Stimulated activated CD8-positive, alpha-beta memory T cell treated with anti-CD3 and anti-CD28 coated beads, Interleukin-15, amount 100 ng/mL, for 1 hour (primary cell): Measurements from ENCODE around the gene COQ6.
"Not testable (repeated sequence)": the region's sequence is repeated elsewhere in the genome, so short reads cannot be mapped to it uniquely, and the experiment has no call there.

Experiments
- DNase-seq: peaks from one replicate; pipeline ENCODE4 v3.0.0-alpha.2; 2020; ENCODE audit warnings: low read depth

The COQ6 gene

DNA sequence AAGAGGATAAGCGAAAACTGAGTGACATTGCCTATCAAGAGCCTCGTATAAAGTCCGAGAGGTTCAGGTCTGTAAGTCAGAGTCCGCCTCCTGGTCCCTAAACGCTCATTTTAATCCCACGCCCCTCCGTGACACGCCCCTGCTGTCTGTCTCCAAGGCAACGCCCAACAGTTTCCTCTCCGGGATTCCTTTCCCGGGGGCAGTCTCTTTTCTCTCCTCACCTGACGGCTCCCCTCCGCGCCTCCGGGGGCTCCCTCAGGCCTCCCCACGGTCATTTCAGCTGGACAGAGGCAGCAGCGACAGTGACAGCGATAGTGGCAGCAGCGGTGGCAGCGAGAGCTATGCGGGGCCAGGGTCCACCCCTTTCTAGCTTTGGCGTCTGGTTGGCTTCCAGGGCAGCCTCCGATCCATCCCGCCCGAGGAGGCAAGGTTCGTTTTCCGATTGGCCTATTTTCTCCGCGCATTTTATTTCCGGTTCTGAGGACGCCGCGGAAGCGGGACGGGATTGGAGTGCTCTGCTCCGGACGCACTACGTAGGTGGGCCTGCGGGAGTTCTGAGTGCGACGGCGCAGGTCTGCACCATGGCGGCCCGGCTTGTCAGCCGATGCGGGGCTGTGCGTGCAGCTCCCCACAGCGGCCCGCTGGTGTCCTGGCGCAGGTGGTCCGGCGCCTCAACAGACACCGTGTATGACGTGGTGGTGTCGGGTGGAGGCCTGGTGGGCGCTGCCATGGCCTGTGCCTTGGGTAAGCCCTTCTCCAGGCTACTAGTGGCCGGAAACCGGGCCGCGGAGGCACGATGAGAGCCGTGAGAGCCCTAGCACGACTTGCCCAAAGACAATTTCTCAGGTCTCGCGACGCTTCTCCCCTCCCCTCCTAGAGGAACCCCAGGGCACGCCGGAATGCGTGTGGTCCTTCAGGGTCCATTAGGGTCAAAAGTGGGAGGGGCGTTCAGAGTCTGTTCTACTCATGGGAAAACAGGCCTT, at the start of gene COQ6, which contains the start of gene FAM161B:
TSS of gene COQ6 (plus strand) at position 551 of the 983 bp plus-strand sequence. CDS start at position 582, 31 bp downstream.
TSS of gene FAM161B (minus strand) at position 343 of the 983 bp plus-strand sequence. CDS start at position 275, 68 bp downstream.
- DNase-seq: peak; percentile 79

DNA sequence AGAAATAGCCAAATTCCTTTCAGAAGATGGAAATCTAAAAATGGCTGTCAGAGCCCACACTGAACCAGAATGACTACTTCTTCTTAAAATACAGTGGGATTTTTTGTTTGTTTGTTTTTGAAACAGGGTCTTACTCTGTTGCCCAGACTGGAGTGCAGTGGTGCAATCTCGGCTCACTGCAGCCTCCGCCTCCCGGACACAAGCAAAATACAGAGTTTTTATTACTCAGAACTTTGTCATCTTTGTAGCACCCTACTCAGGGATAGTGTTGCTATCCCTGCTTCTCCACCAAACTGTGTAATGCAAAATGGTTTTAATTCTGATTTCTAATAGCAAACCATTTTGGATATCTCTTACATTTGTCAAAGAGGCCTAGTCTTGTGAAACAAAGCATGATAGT, 47.1 kb upstream of the COQ6 start:
- DNase-seq: no peak

DNA sequence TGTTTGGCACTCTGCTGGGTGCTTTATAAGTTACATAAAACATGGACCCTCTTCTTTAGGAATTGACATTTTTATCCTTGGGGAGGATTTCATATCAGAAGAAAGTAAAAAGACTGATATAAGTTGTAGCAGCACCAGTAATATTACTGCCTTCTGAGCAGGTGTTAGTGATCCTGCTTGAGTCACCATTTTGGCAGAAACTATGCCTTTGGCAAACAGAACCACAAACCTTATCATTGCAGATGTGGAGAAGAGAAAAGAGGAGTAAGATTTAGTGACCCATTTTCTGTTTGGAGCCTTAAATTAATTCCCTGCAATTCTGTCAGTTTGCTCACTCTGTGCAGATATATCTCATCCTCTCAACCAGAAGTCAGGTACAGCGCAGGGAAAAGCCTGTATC, 40.4 kb upstream of the COQ6 start:
- no peak for DNase-seq

DNA sequence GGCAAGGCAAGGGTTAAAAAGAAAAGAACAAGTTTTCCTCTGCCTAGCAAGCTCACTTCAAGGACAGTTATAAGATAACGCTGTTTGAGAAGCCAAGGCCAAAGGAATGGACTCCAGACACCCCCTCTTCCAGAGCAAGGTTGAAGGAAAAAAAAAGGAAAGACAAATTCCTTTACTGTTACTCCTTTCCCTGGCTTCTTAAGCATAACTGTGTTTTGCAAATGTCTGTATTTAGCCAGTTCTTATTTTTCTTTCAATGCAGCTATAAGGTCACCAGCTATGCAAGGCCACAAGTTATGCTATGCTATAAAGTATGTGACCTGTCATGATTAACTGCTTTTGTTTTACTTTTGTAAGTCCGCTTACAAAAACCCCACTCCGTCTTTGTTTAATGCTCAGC, 36.8 kb upstream of the COQ6 start:
- DNase-seq: no peak

DNA sequence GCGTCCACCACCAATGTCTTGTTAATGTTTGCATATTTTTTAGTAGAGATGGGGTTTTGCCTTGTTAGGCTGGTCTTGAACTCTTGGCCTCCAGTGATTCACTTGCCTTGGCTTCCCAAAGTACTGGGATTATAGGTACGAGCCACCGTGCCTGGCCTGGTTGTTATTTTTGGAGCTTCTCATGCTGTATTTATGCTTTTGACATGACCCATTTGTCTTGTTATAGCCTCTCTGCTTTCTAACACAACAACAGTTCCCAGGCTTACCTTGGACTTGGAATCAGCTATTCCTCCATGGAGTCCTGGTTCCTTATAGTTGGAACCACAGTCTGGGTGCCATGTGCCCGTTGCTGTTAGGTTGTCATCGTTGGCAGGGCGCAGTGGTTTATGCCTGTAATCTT, 33.8 kb upstream of the COQ6 start:
- DNase-seq: no peak

DNA sequence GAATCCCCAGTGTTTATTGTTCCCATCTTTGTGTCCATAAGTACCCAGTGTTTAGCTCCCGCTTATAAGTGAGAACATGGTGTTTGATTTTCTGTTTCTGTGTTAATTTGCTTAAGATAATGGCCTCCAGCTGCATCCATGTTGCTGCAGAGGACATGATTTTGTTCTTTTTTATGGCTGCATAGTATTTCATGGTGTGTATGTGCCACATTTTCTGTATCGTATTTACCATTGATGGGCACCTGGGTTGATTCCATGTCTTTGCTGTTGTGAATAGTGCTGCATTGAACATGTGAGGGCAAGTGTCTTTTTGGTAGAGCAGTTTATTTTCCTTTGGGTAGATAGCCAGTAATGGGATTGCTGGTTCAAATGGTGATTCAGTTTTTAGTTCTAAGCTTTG, 30.6 kb upstream of the COQ6 start:
- DNase-seq: not testable (repeated sequence)

DNA sequence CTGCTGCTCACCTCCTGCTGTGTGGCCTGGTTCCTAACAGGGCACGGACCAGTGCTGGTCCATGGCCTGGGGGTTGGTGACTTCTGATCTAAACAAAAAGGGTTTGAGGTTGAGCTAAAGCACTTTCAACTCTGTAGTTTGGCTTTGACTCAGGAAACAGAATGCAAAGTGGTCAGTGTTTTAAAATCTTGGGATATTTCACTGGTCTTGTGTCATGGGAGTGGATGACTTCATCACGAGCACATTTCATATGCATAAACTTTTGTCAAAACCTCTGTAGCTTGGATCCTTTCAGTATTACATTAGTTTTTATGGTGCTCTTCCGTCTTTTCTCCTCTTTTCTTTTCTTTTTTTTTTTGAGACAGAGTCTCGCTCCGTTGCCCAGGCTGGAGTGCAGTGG, 25.8 kb upstream of the COQ6 start:
- DNase-seq: no peak

DNA sequence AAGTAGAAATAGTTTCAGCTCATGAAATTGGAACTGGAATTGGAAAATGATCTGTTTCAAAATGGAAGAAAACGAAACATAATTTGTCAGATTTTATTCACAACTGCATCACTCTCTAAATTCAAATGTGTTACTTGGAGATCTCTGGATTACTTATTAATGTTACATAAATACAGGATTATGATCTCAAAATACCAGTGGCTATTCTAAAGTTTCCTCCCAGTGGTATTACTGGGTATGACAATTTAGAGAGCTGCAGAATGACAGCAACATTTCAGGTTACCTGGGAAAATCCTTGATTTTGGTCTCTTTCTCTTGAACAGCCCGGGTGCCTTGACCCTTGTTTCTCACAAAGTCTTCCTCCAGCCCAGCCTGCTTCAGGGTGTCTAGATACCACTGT, 14.4 kb upstream of the COQ6 start:
- no peak for DNase-seq

DNA sequence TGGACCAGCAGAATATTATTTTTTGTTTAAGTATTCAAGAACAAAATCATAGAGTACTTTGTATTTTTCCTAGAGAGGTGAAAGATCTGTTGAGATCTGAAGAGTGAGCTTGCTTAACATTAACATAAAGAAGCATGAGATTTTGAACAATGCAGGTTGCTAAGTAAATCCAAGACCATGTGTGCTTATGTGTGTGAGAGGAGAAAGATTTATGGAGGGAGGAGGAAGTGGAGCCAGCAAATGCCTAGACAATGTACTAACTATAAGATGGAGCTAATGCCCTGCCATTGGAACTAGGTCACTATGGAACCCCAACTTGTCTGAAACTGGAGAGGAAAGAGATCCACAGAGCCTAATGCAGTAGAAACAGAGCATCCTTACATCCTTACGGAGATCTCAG, 13.6 kb upstream of the COQ6 start:
- no peak for DNase-seq

DNA sequence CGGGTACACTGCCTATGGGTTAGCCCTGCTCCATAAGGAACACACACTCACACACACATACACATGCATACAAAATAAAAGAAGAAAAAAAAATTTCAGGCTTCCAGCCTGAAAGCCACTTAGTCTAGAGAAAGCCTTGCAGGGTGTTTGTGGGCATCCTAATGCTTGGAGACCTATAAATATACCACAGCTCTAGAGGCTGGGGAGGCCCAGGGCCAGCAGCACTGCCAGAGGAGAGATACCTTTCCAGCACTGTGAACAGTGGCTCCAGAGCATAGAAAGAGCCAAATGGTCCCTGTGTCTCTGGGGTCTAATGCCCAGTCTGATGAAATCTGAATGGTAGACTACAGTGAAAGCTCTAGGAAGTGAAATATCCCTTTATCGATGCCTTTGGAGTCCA, 13.1 kb upstream of the COQ6 start:
- DNase-seq: no peak

DNA sequence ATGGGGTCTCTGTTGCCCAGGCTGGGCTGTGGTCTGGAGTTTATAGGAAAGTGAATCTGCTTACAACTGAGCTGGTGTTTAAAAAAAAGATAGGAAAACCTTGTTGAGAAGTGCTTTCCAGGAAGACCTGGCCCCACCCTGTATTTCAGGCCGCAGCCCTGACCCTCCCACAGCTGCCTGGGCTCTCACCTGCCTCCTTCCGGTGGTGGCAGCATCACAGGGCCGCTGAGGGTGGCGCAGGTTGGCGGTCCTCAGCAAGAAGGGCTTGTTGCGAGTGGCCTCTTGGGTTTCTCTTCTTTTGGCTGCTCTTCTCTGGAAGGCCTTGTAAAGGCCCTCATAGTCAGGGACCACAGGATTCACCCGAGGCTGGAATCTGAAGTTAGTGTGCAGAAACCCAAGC, 7.9 kb upstream of the COQ6 start:
- DNase-seq: no peak

DNA sequence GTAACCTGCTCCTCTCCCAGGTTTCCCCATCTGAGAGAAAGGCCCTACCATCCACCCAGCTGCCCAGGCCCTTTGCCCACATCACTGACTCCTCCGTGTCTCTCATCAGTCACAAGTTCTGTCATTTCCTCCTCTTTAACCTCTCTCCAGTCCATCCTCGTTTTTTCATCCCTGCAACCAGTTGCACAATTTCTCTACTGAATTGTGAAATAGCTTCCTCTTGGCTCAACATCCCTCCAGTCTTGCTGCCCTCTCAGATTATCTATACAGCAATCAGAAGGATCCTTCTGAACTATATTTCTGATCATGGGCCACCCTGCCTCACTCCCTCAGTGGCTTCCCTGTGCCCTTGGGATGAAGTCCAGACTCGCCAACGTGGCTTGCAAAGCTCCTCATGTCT, 7.0 kb upstream of the COQ6 start:
- no peak for DNase-seq

DNA sequence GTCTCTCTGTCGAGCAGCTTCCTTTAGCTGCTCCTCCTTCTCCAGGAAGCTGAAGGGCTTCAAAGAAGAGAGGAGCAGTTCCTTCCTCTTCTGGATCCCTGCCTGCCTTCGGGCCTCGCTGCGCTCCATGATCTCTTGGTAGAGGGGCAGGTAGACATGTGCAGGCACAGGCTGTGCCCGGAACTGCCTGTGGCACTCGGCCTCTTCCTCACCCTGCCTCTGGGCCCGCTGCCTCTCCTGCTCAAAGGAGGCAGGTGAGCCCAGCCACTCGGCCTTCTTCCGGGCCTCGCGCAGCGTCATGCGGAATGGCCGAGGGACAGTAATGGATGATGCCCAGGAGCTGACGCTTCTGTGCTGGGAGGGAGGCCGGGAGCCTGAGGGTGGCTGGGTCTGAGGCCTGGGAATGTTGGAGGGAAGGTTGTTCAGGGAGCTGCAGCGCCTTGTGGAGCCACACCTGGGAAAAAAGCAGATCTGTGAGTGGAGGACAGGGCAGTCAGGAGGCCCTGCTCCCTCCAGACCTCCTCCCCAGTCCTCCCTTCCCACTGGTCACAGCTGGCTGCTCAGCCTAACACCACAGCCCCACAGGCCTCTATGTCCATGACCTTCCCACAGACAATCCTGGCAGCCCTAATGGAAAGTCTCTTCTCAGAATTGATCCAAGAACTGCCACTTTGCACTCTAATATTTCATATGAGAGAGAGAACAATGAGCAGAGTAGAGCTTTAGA, 5.5 kb upstream of the COQ6 start:
- DNase-seq: no peak

DNA sequence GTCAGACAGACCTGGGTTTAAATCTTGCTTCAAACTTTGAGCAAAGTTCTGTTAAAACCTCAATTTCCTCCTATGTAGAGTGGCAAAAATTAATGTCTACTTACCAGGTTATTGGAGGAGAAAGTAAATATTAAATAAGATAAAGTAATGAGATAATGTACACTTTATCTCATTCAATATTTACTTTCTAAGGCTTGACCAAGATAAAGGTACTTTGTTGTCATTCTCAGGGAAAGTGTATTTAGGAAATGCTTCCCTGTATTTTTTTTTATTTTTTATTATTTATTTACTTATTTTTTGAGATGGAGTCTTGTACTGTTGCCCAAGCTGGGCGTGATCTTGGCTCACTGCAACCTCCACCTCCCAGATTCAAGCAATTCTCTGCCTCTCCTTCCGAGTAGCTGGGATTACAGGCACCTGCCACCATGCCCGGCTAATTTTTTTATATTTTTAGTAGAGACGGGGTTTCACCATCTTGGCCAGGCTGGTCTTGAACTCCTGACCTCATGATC, 4.9 kb upstream of the COQ6 start:
- no peak for DNase-seq

DNA sequence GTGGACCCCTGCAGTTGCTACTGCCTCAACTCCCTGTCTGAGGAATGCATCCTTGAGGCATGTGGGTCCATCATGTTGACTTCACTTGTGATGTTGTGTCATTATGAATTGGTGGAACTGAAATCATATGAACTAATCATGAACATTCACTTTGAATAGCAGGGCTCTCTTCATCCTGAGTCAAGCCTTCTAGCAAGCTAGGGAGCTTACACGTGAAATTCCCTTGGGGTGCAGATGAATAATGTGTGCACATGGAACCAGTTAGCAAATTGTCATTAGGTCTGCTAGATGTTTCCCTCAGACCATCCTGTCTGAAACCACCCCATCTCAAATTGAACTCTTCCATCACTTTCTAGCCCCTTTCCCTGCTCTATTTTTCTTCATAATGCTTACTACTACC, 3.6 kb downstream of the COQ6 start:
- no peak for DNase-seq

DNA sequence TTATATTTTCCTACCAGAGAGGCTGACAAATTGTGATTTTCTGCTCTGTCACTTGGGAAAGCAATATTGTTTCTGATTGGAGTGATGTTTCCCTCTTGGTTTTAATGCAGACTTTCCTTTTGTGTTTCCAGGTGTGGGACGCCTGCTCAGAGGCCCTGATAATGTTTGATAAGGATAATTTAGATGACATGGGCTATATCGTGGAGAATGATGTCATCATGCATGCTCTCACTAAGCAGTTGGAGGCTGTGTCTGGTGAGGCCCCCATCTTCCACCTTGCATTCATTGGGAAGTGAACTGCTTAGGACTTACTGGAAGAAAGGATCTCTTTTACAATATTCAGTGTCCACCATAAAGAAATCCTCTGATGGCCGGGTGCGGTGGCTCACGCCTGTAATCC, 5.6 kb downstream of the COQ6 start:
- no peak for DNase-seq

DNA sequence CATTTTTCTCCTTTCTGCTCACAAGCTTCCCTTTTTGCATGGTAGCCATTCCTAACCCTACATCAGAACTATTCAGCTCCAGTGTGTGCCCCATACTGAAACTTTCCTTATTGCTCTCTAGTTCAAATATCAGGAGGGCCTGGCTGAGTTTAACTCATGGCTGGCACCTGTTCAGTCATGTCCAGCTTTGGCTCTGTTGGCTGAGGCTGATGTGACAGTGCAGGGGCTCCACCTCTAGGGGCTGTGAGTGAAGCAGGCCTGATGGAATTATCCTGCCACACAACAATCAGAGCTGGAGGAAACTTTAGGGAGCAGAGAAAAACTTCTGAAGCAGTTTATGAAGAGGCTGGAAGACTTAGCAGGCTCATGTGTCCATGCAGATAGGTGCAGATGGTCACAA, 8.5 kb downstream of the COQ6 start:
- no peak for DNase-seq

DNA sequence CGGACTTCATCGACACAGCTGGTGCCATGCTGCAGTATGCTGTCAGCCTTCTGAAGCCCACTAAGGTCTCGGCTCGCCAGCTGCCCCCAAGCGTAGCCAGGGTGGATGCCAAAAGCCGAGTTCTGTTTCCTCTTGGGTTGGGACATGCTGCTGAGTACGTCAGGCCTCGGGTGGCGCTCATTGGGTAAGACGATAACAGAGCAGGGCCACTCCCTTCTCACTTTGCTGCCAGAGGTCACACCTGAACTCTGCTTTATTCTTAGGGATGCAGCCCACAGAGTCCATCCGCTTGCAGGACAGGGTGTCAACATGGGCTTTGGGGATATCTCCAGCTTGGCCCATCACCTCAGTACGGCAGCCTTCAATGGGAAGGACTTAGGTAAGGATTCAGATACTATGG, 11.1 kb downstream of the COQ6 start:
- DNase-seq: no peak

DNA sequence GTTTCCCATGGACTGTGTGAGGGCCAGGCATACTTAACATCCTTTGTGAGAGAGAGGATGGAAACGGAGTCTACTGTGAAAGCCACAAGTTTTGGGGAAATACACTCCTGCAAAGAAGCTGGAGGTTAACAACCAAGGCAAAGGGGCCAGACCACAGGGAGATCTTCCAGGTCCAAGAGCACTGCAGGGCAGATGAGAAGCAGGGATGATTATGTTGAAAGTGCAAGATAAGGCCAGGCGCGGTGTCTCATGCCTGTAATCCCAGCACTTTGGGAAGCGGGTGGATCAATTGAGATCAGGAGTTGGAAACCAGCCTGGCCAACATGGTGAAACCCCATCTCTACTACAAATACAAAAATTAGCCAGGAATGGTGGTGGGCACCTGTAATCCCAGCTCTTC, 15.1 kb downstream of the COQ6 start:
- DNase-seq: no peak

DNA sequence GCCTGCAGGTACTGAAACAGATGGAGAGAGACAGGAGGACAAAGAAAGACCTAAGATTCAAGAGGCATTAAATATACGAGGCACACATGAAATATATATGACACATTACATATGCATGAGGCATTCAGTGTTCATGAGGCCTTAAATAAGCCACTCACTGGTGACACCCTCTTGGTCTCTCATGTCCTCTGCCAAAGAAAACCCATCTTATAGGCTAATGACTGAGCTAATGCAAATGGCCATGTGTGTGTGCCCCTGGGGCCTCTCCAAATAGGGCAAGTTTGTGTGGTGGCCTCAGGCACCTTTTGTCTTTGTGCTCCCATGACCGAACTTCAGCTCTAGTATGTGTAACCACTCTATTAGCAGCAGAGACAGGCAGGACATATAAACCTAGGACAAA, 18.8 kb downstream of the COQ6 start:
- DNase-seq: no peak

DNA sequence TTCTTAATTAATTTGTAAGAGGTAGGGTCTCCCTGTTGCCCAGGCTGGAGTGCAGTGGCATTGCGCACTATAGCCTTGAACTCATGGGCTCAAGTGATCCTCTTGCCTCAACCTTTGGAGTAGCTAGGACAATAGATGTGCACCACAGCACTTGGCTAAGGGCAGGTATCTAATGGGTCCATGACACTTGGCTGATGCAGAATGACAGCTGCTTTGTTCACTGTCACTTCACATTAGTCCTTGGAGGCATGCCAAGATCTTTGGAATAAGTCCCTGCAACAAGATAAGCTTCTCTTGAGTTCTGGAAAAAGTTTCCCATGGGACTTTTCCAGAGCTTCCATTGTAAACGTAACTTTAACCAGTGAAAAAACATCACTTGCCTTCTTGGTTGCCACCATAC, 23.4 kb downstream of the COQ6 start:
- no peak for DNase-seq

DNA sequence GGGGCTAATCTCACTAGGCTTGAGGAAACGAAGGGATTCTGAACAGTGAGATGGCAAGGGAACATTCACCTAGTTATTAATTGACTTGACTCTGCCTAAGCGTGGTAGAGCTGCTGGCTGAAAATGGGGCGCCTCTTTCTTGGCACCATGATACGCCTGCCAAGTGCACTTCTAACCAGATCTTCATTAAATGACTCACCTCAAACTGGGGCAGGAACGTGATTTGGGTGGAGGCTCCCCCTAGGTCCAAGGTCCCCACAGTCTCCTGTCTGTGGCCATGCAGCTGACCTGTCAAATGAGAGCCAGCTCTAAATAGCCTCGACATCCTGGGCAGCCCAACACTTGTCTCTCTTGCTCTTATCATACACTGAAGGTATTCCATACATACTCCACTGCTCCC, 26.0 kb downstream of the COQ6 start:
- DNase-seq: no peak

DNA sequence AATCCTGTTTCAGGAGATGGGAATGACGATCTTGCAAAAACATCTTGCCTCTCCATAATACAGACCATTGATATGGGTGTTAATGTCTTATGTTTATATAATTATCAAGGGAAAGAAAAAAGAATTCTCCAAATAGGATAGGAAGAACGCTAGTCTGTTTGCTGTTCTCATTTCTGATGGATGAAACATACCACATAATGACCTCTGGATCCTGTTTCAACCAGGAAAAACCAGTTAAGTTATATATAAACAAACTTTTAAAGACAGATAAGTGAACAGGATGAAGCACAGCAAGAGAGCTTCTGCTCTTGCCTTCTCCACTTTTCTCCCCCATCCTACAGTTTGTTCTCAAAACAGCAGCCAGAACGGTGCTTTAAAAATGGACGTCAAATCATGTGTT, 27.8 kb downstream of the COQ6 start:
- DNase-seq: no peak
